H1 (cell line): ENCODE results near the gene RFC3. TPM values are rescaled to one million over a fixed set of nuclear protein-coding genes. Genes with fewer than 3 reads are reported as not detected.

Source experiments
- CTCF ChIA-PET: fragments of 300-600 bp; sonication (Branson Sonifier 250); formaldehyde crosslinking; loops from one replicate; lab custom pipeline; 2021; ENCODE audit not compliant: partially characterized antibody; lab: Charles Lee
- POLR2A ChIA-PET: fragments of 300-600 bp; sonication (Branson Sonifier 250); formaldehyde crosslinking; loops from one replicate; lab custom pipeline; 2021; ENCODE audit warnings: inconsistent platforms; ENCODE audit not compliant: partially characterized antibody; lab: Charles Lee
- DNase-seq, 2 experiments: peaks; one replicate each; pipeline versions ENCODE4 v3.0.0 to v3.0.0-alpha.2; 2010 to 2022; ENCODE audit warnings: low spot score in 2 of 2, low read depth in 1 of 2, mixed read lengths in 1 of 2
- FAIRE-seq: peaks from 2 replicates; lab custom pipeline; 2011; peaks lifted over from hg19 to GRCh38; lab: Jason Lieb, UNC
- H2AFZ ChIP-seq: 2 replicates; pipeline ENCODE4 v1.8.1; 2012; ENCODE audit warnings: low read length, inconsistent platforms
- H2AK5ac ChIP-seq: 2 replicates; pipeline ENCODE4 v1.6.1; 2013; ENCODE audit warnings: low read depth, low read length
- H2BK120ac ChIP-seq: replicated peaks from 2 replicates; pipeline ENCODE3; 2013; ENCODE audit warnings: low read depth, low read length, inconsistent platforms
- H2BK12ac ChIP-seq: 2 replicates; pipeline ENCODE4 v1.6.1; 2013; ENCODE audit warnings: low read depth, low read length
- H2BK15ac ChIP-seq: 2 replicates; pipeline ENCODE4 v1.6.1; 2013; ENCODE audit warnings: low read length
- H2BK20ac ChIP-seq: 2 replicates; pipeline ENCODE4 v1.6.1; 2013; ENCODE audit warnings: low read length
- H2BK5ac ChIP-seq: 2 replicates; pipeline ENCODE4 v1.6.1; 2013; ENCODE audit warnings: low read depth, low read length
- H3K14ac ChIP-seq: 2 replicates; pipeline ENCODE4 v1.6.1; 2013; ENCODE audit warnings: inconsistent platforms; ENCODE audit not compliant: insufficient read length
- H3K18ac ChIP-seq: 2 replicates; pipeline ENCODE4 v1.6.1; 2013; ENCODE audit warnings: low read length; ENCODE audit errors: extremely low read depth
- H3K23ac ChIP-seq: 2 replicates; pipeline ENCODE4 v1.6.1; 2013; ENCODE audit warnings: inconsistent platforms; ENCODE audit not compliant: insufficient read length
- H3K23me2 ChIP-seq: 2 replicates; pipeline ENCODE4 v1.6.1; 2013; ENCODE audit warnings: low read depth, low read length
- H3K27ac ChIP-seq: 2 replicates; pipeline ENCODE4 v1.6.1; 2011; ENCODE audit warnings: low read depth, low read length, inconsistent platforms
- H3K27me3 ChIP-seq, 4 experiments: replicated peaks in 1 of 4; 1 replicate in 1 of 4; 2 replicates in 3 of 4; pipeline versions ENCODE4 v1.6.1 to v1.8.1; 2011 to 2013; ENCODE audit warnings: low read length in 3 of 4, mild to moderate bottlenecking in 3 of 4, inconsistent platforms in 2 of 4, mixed read lengths in 2 of 4, moderate library complexity in 1 of 4; ENCODE audit not compliant: control insufficient read depth in 3 of 4, insufficient read depth in 3 of 4; ENCODE audit errors: extremely low read depth in 1 of 4
- H3K36me3 ChIP-seq, 4 experiments: 2 replicates each; pipeline versions ENCODE4 v1.6.1 to v1.8.1; 2011 to 2013; ENCODE audit warnings: mild to moderate bottlenecking in 4 of 4, low read length in 3 of 4, moderate library complexity in 2 of 4, control low read depth in 1 of 4, inconsistent platforms in 1 of 4; ENCODE audit not compliant: insufficient read depth in 4 of 4, control insufficient read depth in 2 of 4
- H3K4ac ChIP-seq: replicated peaks from 2 replicates; pipeline ENCODE3; 2013; ENCODE audit warnings: low read length, low read depth, mixed read lengths, inconsistent platforms; ENCODE audit not compliant: insufficient read length
- H3K4me1 ChIP-seq, 4 experiments: replicated peaks in 1 of 4; 1 replicate in 1 of 4; 2 replicates in 3 of 4; pipeline versions ENCODE4 v1.6.1 to v1.8.1; 2011 to 2013; ENCODE audit warnings: low read length in 3 of 4, inconsistent platforms in 2 of 4, mixed read lengths in 1 of 4; ENCODE audit not compliant: insufficient read depth in 4 of 4, control insufficient read depth in 3 of 4
- H3K4me2 ChIP-seq, 2 experiments: 2 replicates each; pipeline versions ENCODE4 v1.6.1 to v1.8.1; 2011 to 2013; ENCODE audit warnings: low read depth in 2 of 2, low read length in 2 of 2, control low read depth in 1 of 2, inconsistent platforms in 1 of 2, mild to moderate bottlenecking in 1 of 2; ENCODE audit not compliant: insufficient read depth in 1 of 2
- H3K4me3 ChIP-seq, 4 experiments: fragments of 200-600, 300-600 bp in 1 of 4; sonication (generic), shearing (Covaris generic), sonication (Bioruptor Twin) in 1 of 4; 2 replicates each; pipeline versions ENCODE4 v1.5.1 to v1.8.1; 2011 to 2016; ENCODE audit warnings: low read length in 4 of 4, low read depth in 3 of 4, control low read depth in 2 of 4, inconsistent platforms in 2 of 4, mild to moderate bottlenecking in 2 of 4, mixed read lengths in 1 of 4, moderate library complexity in 1 of 4; ENCODE audit not compliant: insufficient read depth in 2 of 4; ENCODE audit errors: extremely low read depth in 1 of 4
- H3K56ac ChIP-seq: replicated peaks from 2 replicates; pipeline ENCODE3; 2013; ENCODE audit warnings: low read depth, mild to moderate bottlenecking, mixed read lengths, low read length, inconsistent platforms; ENCODE audit not compliant: insufficient read length
- H3K79me1 ChIP-seq: 2 replicates; pipeline ENCODE4 v1.6.1; 2013; ENCODE audit warnings: low read depth, low read length, control low read depth
- H3K79me2 ChIP-seq, 2 experiments: 2 replicates each; pipeline versions ENCODE4 v1.6.1 to v1.8.1; 2012 to 2013; ENCODE audit warnings: low read length in 2 of 2, mild to moderate bottlenecking in 2 of 2, inconsistent platforms in 1 of 2; ENCODE audit not compliant: insufficient read depth in 2 of 2, control insufficient read depth in 1 of 2
- H3K9ac ChIP-seq, 4 experiments: replicated peaks in 1 of 4; 1 replicate in 1 of 4; 2 replicates in 3 of 4; pipeline versions ENCODE4 v1.6.1 to v1.8.1; 2011 to 2013; ENCODE audit warnings: low read depth in 3 of 4, low read length in 3 of 4, control low read depth in 2 of 4, mild to moderate bottlenecking in 2 of 4, moderate library complexity in 2 of 4, inconsistent platforms in 1 of 4; ENCODE audit errors: extremely low read depth in 1 of 4
- H3K9me3 ChIP-seq, 2 experiments: 2 replicates each; pipeline versions ENCODE4 v1.6.1 to v1.8.1; 2012 to 2013; ENCODE audit warnings: mild to moderate bottlenecking in 2 of 2, moderate library complexity in 2 of 2, control low read depth in 1 of 2, inconsistent platforms in 1 of 2, low read depth in 1 of 2, low read length in 1 of 2, mixed read lengths in 1 of 2; ENCODE audit not compliant: insufficient read depth in 2 of 2
- H4K20me1 ChIP-seq, 2 experiments: replicated peaks in 1 of 2; 2 replicates each; pipeline versions ENCODE3 to v1.8.1; 2011 to 2013; ENCODE audit warnings: inconsistent platforms in 2 of 2, low read length in 2 of 2, mild to moderate bottlenecking in 1 of 2; ENCODE audit not compliant: insufficient read depth in 2 of 2, control insufficient read depth in 1 of 2
- H4K5ac ChIP-seq: 2 replicates; pipeline ENCODE4 v1.6.1; 2013; ENCODE audit warnings: low read length, low read depth, mixed read lengths, inconsistent platforms; ENCODE audit not compliant: insufficient read length
- H4K8ac ChIP-seq: 2 replicates; pipeline ENCODE4 v1.8.0; 2013; ENCODE audit warnings: mild to moderate bottlenecking, moderate library complexity, low read length, inconsistent platforms; ENCODE audit not compliant: insufficient read depth; ENCODE audit errors: extremely low read depth
- H4K91ac ChIP-seq: replicated peaks from 2 replicates; pipeline ENCODE3; 2013; ENCODE audit warnings: low read length, mixed read lengths, inconsistent platforms; ENCODE audit not compliant: insufficient read length
- CBX8 ChIP-seq: fragments of 300-800, 300-1000 bp; sonication (generic); IDR thresholded peaks from 2 replicates; pipeline ENCODE4 v1.7.1; 2016; ENCODE audit warnings: low read depth, low read length, borderline replicate concordance
- CHD1 ChIP-seq: IDR thresholded peaks from 2 replicates; pipeline ENCODE4 v1.6.1; 2012; ENCODE audit warnings: low read depth, low read length, improper control_type of control experiment
- CREB1 ChIP-seq: IDR thresholded peaks from 2 replicates; pipeline ENCODE4 v1.6.1; 2012; ENCODE audit warnings: inconsistent platforms
- JUND ChIP-seq: IDR thresholded peaks from 2 replicates; pipeline ENCODE4 v1.6.1; 2011; ENCODE audit warnings: mild to moderate bottlenecking, improper control_type of control experiment, low read length
- KDM1A ChIP-seq: fragments of 200-600, 300-600 bp; sonication (generic); IDR thresholded peaks from 2 replicates; pipeline ENCODE4 v1.7.1; 2016; ENCODE audit warnings: mild to moderate bottlenecking, low read length, borderline replicate concordance
- POLR2AphosphoS5 ChIP-seq: IDR thresholded peaks from 2 replicates; pipeline ENCODE4 v1.6.1; 2011; ENCODE audit warnings: low read depth, low read length
- RXRA ChIP-seq: IDR thresholded peaks from 2 replicates; pipeline ENCODE4 v1.6.1; 2011; ENCODE audit warnings: low read depth, mild to moderate bottlenecking, low read length, moderate library complexity; ENCODE audit not compliant: insufficient read depth
- SIX5 ChIP-seq: IDR thresholded peaks from 2 replicates; pipeline ENCODE4 v1.6.1; 2011; ENCODE audit warnings: mild to moderate bottlenecking, low read depth, low read length
- SP1 ChIP-seq: IDR thresholded peaks from 2 replicates; pipeline ENCODE4 v1.6.1; 2011; ENCODE audit warnings: low read depth, low read length
- TAF7 ChIP-seq: optimal IDR thresholded peaks from 2 replicates; pipeline ENCODE3; 2011; ENCODE audit warnings: low read depth, mild to moderate bottlenecking, inconsistent platforms, low read length, moderate library complexity, borderline replicate concordance
- USF2 ChIP-seq: IDR thresholded peaks from 2 replicates; pipeline ENCODE4 v1.6.1; 2011; ENCODE audit warnings: low read length, improper control_type of control experiment
- WGBS, 2 experiments: shearing (Covaris generic) in 1 of 2; methylation state at CpG; one replicate each; pipeline versions ENCODE4 v1.1.6 to v1.1.7; 2013 to 2015; ENCODE audit warnings: low lambda C conversion rate in 2 of 2, mixed read lengths in 2 of 2, inconsistent platforms in 1 of 2, low coverage in 1 of 2, missing lambda C conversion rate in 1 of 2; ENCODE audit not compliant: insufficient replicate concordance in 2 of 2, insufficient coverage in 1 of 2, insufficient read length in 1 of 2; ENCODE audit errors: extremely low coverage in 1 of 2, missing lambda C conversion rate in 1 of 2; 5-methylcytosine and 5-hydroxymethylcytosine counted together
- polyA plus RNA-seq, 7 experiments: library from polyadenylated mRNA; depleted of rRNA in 3 of 7; stranded (reverse) in 5 of 7; unstranded in 2 of 7; fragments of >200 nt in 5 of 7; fragments of 200-250 nt in 2 of 7; gene quantifications; 1 replicate in 5 of 7; 2 replicates in 1 of 7; 4 replicates in 1 of 7; pipeline versions ENCODE4 v1.2.1 to v1.2.3, GENCODE V29; 2011 to 2013; ENCODE audit warnings: missing spikeins in 2 of 7, mixed read lengths in 2 of 7
- total RNA-seq: library from RNA; stranded (reverse); fragmentation: NEBNext Ultra II Directional; extraction: Animal tissue kit (Norgen Biotek cat#: 25700); gene quantifications from 2 replicates; pipeline ENCODE4 v1.2.1, GENCODE V29; 2021

Gene RFC3
- total and polyA plus RNA-seq, 2 of the 8 experiments (the other 6 are each of a cell fraction or from before 2014, with no cell fraction given), result 26.4 to 45.6 TPM

- H4K20me1 ChIP-seq, result no peaks in the 10 kb centered on the region
- no peak for FAIRE-seq
- no peak overlapping the region for H2BK15ac ChIP-seq
Observed at GRCh38 chr13:33800646-33801186, 17.2 kb upstream of the RFC3 start.

More at GRCh38 chr13:33800646-33801186, 17.2 kb upstream of the RFC3 start:
- no peak overlapping the region for H2AK5ac ChIP-seq
- H3K4me3 ChIP-seq, result no peak overlapping the region
- no peak for DNase-seq
- CTCF ChIA-PET, result interaction anchor here (0.5 to 1.8 kb wide), 16 partner anchors 9 to 277 kb away, joined by 3 to 6 read pairs (median 4); no protein-coding TSS in a partner anchor
- H3K9ac ChIP-seq, result no peak overlapping the region
- no peak overlapping the region for H4K8ac ChIP-seq
- no peaks in the 10 kb centered on the region for H3K27me3 ChIP-seq
- no peaks in the 10 kb centered on the region for H3K9me3 ChIP-seq
- H2BK5ac ChIP-seq, result no peak overlapping the region
- TF ChIP-seq RXRA (no peak), SP1 (no peak), JUND (no peak), POLR2AphosphoS5 (no peak), KDM1A (no peak), CBX8 (no peak), SIX5 (no peak), TAF7 (no peak), USF2 (no peak), CREB1 (no peak), CHD1 (no peak)
- H4K91ac ChIP-seq, result no peak overlapping the region
- no peak overlapping the region for H3K23ac ChIP-seq
- H3K27ac ChIP-seq, result no peak overlapping the region
- H3K56ac ChIP-seq, result no peak overlapping the region
- 42% methylated on average over 3 of the region's 3 CpGs; no CpG with 5 or more reads in 1 of the 2 experiments for WGBS, 2 experiments
- no peaks in the 10 kb centered on the region for H3K79me2 ChIP-seq
- no peak overlapping the region for H3K4ac ChIP-seq
- no peaks in the 10 kb centered on the region for H3K36me3 ChIP-seq
- no peak overlapping the region for H2BK20ac ChIP-seq
- peaks cover 0 to 3% (median 0%) of the 10 kb centered on the region in 4 experiments; a peak in 3 of 7 replicates for H3K4me1 ChIP-seq
- H2BK120ac ChIP-seq, result no peak overlapping the region
- no peak overlapping the region for H2AFZ ChIP-seq
- POLR2A ChIA-PET, result interaction anchor here (0.8 to 0.9 kb wide), 2 partner anchors 17 to 41 kb away, joined by 3 read pairs; partner anchors contain the start of gene RFC3
- H4K5ac ChIP-seq, result no peak overlapping the region
- H3K23me2 ChIP-seq, result no peaks in the 10 kb centered on the region
- H3K18ac ChIP-seq, result no peak overlapping the region
- H3K4me2 ChIP-seq, result no peak overlapping the region
- H3K79me1 ChIP-seq, result no peaks in the 10 kb centered on the region
- H2BK12ac ChIP-seq, result no peak overlapping the region
- no peak overlapping the region for H3K14ac ChIP-seq
